Activated CD4-positive, CD25-positive, alpha-beta regulatory T cell treated with anti-CD3 and anti-CD28 coated beads, Interleukin-2, amount 50 U/mL, for 24 hours (primary cell): ENCODE measurements around the gene TIGD2.

Source experiments
- ATAC-seq, 2 donors: fragments of 150-1000 bp; cut with Tn5 transposase; one replicate each; pipeline ENCODE4 v1.10.0; 2021; ENCODE audit warnings: mild to moderate bottlenecking in 1 of 2, moderate library complexity in 1 of 2

Gene TIGD2

DNA sequence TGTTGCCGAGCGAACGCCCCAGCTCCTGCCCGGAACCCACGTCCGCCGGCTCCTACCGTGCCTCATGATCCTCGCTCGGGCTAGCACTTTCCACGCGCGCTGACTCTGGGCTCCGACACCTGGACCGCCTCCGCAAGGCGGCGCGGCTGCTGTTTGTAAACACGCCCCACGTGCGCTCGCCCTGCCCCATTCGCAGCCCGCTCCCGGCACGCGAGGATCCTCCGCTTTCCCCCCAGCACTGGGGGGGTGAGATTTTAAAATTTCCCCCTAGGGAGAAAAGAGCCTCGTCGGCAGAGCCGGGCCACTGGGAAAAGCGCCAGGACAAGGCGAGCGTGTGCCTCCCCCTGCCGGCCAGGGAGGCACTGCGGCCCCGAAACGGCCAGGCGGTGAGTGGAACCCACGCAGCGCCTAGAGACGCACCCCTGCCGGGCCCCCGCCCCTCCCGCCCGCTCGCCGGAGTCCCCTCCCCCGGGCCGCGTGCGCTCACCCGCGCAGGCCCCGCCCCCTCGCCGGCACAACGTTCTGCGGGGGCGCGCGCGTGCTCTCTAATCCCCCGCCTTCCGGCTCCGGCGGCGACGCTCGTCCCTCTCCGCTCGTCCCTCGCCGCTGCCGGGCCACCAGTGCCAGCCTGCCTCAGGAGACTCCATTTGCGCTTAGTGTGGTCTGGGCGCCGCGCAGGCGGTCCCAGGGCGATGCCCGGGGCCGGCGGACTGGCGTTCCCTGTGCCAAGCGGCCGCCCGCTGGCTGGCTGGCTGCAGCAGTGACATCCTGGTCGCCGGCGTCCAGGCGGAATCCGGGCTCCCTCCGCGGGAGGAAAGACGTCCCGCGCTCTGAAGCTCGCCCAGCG is at the start of gene TIGD2:
Gene TIGD2, plus strand, starts transcription at position 548 of the 847 bp plus-strand sequence. CDS start 1,442 bp downstream, outside the sequence.
- ATAC-seq, result peak; percentile 90 to 93

- ATAC-seq, result no peak
These were observed 46.5 kb upstream of the TIGD2 start for GRCh38 chr4:89064848-89065247.

- ATAC-seq, result no peak
These were observed 43.9 kb upstream of the TIGD2 start for GRCh38 chr4:89067417-89067816.

DNA sequence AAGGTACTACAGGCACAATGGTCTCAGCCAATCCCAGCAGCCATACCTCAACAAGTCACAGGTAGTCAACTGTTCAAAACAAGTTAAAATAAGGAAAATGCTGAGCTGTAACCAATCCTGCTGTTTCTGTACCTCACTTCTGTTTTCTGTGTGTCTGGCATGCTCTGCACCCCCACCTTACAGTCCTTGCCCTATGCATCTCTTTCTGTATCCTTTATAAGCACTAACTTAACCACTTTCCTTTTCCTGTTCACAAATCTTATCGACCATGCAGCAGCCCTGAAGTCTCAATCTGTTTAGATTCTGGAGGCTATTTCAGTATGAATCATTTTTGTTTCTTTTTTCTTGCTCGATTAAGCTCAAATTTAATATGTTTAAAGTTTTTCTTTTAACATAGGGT is 41.9 kb upstream of the TIGD2 start:
- no peak for ATAC-seq

DNA sequence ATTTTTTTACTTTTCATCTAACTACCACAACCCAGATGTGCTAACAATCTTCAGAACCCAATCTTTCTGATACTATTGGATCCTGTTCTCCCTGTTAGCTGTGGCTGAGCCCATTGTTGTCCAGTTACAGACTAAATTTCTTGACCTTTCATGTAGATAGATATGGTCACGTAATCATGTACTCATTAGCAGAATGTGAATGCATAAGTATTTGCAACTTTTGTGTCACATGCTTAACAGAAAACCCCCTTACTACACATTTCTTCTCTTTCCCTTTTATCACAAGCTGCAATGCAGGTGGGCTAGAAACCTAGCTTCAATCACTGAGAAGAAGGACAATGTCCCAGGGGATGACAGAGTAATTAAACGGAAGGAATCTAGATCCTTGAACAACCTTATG is 41.3 kb upstream of the TIGD2 start:
- no peak for ATAC-seq

- ATAC-seq, result no peak
These were observed 40.0 kb upstream of the TIGD2 start for GRCh38 chr4:89071311-89071710.

- ATAC-seq, result no peak
These were observed 38.4 kb upstream of the TIGD2 start for GRCh38 chr4:89072921-89073320.

GRCh38 chr4:89077761-89078160 is 33.6 kb upstream of the TIGD2 start:
- no peak for ATAC-seq

DNA sequence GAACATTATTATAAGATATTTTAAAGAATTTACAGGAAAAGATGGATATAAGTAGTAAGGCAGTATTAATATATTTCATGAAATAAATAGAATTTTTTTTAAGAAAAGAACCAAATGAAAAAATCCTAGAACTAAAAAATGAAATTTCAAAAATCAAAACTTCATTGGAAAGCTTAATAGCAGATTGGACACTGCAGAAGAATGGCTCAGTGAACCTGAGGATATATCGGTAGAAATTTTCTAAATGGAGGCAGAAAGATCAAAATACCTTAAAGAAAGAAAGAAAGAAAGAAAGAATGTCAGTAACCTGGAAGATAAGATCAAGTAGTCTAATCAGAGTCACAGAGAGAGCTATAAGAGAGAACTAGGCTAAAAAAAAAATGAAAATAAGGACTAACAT is 33.0 kb upstream of the TIGD2 start:
- no peak for ATAC-seq

GRCh38 chr4:89099034-89099433 is 12.3 kb upstream of the TIGD2 start:
- peak in 1 of 2 donors; percentile 44 for ATAC-seq

GRCh38 chr4:89099471-89099870 is 11.9 kb upstream of the TIGD2 start:
- ATAC-seq, result no peak

GRCh38 chr4:89100853-89101252 is 10.5 kb upstream of the TIGD2 start:
- no peak for ATAC-seq

GRCh38 chr4:89101256-89102161 is 9.8 kb upstream of the TIGD2 start:
- peak; percentile 84 to 85 for ATAC-seq

- ATAC-seq, result no peak
These were observed 5.6 kb upstream of the TIGD2 start for GRCh38 chr4:89105726-89106125.

GRCh38 chr4:89108091-89108490 is 3.2 kb upstream of the TIGD2 start:
- ATAC-seq, result no peak

DNA sequence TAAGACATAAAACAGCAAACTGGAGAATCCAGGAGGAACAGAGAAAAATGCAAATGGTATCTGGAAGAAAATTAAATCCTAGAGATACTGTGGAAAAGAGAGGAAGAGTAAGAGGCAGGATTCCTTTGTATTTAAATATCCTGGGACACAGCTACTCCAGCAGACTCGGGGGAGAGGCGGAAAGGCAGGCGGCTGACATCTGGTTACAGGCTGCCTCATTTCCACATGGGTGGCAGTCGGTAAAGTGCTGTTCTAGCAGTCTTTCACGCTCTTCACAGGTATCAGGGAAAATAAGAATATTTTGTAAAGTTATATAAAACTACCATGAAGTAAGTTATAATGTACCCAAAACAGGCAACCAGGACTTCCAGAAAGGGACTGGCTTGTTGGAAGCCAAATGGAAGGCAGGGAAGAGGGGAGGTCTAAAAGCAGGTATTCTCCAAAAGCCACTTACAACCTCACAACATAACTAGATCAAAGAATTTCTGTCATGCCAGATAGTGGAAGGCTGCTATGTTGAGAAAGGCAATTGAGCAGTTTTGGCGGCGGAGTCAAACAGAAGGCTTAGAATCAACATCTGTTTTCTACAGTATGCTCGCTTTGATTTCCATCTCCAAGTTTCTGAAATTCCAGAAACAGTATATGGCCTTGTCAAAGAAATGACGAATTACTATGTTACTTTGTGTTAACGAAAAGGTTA is 1.3 kb upstream of the TIGD2 start:
- ATAC-seq, result no peak

- no peak for ATAC-seq
These were observed 770 bp upstream of the TIGD2 start for GRCh38 chr4:89110541-89110985.

DNA sequence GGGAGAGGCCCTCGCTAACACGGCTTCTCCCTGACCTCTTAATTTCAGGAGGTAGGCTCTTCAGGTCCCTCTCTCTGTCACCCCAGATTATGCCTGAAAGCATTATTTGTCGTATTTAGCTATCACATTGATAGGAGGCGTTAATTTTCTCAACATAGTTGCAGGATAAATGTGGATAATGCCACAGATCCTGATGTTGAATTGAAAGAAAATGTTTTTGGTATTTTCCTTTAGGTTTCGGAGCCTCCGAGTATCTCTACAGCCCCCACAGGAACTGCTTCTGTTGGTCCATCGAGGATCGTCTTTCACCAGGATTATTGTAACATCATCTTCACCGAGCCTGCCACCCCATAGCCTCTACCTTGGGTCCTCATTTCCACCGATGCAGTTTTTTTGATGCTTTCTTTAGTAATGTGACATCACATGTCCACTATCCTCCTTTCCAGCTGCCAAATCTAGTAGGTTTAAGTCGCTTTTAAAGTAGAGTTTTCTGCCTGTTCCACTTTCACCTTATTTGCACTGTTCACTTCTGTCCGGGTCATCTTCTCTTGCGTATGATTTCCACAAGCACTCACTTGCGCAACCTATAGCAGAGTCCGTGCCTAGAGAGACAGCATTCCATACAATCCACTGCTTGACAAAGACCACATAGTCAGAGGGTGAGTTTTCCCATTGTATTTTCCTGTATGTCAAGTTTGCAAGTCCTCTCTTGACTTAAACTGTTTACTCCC is 665 bp downstream of the TIGD2 start:
- ATAC-seq, result no peak

DNA sequence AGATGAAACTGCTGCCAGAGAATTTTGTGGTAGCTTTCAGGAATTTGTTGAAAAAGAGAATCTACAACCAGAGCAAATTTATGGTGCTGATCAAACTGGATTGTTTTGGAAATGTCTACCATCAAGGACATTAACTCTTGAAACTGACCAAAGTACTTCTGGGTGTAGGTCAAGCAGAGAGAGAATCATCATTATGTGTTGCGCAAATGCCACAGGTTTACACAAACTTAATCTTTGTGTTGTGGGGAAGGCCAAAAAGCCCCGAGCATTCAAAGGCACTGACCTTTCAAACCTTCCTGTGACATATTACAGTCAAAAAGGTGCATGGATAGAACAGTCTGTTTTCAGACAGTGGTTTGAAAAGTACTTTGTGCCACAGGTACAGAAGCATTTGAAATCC is 2.1 kb downstream of the TIGD2 start:
- no peak for ATAC-seq

- no peak for ATAC-seq
These were observed 2.8 kb downstream of the TIGD2 start for GRCh38 chr4:89114100-89114499.

- no peak for ATAC-seq
These were observed 5.8 kb downstream of the TIGD2 start for GRCh38 chr4:89117115-89117514.

DNA sequence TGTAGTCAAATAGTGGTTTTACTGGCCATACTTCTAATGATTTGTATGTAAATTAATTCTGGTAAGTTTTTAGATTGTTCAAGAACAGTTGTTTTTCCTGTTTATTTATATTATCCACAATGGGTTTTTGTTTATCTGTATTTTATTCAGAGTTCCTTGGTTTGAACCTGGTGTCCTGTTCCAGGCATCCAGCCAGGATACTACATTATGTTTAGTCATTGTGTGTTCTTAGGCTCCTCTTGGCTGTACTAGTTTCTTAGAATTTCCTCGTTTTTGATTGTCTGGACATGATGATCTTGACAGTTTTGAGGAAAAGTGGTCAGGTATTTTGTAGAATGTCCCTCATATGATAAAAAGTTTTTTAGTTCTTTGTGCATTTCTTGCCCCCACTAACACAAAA is 7.8 kb downstream of the TIGD2 start:
- no peak for ATAC-seq
